ENCODE measurements around the gene OXT.
A peak's percentile ranks its signal among the peaks of the same experiment; 100 is the strongest.
"Not testable (repeated sequence)": the region's sequence is repeated elsewhere in the genome, so short reads cannot be mapped to it uniquely, and the experiment has no call there.

The OXT gene

DNA sequence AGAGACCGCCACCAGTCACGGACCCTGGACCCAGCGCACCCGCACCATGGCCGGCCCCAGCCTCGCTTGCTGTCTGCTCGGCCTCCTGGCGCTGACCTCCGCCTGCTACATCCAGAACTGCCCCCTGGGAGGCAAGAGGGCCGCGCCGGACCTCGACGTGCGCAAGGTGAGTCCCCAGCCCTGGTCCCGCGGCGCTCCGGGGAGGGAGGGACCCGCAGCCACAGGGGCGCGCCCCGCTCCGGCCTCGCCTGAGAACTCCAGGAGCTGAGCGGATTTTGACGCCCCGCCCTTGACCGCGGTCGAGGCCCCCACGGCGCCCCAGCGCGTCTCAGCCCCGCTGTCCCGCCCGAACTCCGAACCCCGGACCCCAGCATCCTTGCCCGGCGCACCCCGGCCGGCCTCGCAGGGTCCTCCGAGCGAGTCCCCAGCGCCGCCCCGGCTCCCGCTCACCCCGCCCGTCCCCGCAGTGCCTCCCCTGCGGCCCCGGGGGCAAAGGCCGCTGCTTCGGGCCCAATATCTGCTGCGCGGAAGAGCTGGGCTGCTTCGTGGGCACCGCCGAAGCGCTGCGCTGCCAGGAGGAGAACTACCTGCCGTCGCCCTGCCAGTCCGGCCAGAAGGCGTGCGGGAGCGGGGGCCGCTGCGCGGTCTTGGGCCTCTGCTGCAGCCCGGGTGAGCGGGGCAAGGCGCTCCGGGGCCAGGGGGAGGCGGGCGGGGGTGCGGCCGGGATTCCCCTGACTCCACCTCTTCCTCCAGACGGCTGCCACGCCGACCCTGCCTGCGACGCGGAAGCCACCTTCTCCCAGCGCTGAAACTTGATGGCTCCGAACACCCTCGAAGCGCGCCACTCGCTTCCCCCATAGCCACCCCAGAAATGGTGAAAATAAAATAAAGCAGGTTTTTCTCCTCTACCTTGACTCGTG lies at the start of gene OXT:
Gene OXT (plus strand): TSS at position 11 of the 920 bp plus-strand sequence. CDS start 36 bp downstream, at position 47.
- no peak for DNase-seq

DNA sequence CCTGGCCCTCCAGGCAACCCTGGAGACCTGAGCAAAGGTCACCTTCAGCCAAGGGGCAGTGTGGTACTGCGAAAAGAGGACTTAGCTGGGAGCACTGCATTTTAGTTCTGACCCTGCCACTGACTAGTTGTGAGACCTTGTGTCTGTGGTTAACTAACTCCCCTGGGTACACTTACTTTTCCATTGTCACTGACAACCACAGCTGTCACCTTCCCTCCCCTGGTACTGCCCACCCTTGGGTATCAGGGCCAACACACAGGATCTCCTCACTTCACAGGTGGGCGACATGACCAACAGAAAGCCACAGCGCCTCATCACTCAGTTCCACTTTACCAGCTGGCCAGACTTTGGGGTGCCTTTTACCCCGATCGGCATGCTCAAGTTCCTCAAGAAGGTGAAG lies 49.6 kb upstream of the OXT start:
- DNase-seq: no peak

DNA sequence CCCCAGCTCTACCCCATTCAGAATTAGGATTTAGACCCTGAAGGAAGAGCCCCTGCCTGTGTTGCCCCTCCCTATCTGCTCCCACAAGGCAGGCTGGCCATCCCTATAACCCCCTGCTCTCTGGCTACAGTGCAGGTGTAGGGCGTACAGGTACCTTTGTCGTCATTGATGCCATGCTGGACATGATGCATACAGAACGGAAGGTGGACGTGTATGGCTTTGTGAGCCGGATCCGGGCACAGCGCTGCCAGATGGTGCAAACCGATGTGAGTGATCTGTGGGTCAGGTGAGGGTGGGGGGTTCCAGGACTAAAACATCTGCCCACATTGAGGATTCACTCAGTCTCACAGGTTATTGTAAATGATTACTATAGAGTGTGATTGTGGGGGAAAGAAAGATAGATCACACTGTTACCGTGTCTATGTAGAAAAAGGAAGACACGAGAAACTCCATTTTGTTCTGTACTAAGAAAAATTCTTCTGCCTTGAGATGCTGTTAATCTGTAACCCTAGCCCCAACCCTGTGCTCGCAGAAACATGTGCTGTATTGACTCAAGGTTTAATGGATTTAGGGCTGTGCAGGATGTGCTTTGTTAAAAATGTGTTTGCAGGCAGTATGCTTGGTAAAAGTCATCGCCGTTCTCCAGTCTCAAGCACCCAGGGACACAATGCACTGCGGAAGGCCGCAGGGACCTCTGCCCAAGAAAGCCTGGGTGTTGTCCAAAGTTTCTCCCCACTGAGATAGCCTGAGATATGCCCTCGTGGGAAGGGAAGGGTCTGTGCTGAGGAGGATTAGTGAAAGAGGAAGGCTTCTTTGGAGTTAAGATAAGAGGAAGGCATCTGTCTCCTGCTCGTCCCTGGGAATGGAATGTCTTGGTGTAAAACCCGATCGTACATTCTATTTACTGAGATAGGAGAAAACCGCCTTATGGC lies 48.6 kb upstream of the OXT start:
- DNase-seq: not testable (repeated sequence)

DNA sequence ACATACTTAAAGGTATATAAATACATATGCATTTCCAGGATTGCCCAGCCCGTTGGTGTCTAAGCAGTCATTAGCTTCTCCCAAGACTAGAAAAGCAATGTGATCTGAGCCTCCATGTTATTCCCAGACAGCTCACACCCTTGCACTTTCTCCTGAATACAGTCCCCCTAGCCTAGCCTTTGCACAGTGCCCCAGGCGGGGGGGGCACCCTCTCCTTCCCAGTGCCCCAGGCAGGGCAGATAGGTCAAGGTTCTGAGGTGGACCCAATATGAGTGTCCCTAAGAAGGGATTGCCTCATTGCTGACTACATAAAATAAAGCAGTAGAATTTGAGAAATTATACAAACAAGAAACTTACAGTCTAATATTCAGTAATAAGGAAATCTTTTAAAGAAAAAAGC lies 43.4 kb upstream of the OXT start:
- no peak for DNase-seq

DNA sequence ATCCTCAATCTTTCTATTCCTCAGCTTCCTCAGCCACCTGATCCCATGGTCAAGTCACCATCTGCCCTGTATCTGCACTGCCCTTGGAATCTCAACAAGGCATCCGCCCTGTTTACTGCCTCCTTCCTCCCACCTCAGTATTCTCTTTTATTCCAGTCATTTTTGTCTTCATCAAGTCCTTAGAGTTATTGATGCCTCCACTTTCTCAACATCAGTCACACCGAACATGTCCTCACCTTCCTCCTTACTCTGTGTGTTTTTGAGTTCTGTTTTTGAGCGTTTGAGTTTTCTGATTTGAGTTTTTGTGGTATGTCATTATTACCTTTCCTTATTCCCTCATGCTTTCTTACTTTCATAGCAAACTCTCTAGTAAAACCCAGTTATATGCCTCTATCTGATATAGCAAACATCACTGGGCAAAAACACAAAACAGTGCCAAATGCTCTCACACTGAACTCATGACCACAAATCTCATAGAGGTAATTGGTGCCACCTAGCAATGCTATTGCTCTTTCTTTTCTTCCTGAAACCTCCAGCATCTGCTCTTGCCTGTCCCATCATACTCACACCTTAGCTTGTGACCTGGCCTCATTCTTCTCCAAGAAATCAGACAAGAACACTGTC lies 39.8 kb upstream of the OXT start:
- no peak for DNase-seq

DNA sequence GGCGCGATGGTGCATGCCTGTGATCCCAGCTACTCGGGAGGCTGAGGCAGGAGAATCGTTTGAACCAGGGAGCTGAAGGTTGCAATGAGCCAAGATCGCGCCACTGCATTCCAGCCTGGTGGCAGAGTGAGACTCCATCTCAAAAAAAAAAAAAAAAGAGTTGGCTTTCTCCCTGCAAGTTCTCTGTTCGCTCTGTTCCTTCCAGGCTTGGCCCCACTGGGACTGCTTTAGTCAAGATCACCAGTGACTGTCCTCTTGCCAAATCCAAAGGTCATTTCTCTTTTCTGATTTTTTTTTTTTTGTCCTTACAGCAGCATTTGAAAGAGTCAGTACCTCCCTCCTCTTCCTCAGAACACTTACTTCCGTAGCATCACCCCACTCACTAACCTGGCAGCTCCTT lies 38.8 kb upstream of the OXT start:
- DNase-seq: no peak

DNA sequence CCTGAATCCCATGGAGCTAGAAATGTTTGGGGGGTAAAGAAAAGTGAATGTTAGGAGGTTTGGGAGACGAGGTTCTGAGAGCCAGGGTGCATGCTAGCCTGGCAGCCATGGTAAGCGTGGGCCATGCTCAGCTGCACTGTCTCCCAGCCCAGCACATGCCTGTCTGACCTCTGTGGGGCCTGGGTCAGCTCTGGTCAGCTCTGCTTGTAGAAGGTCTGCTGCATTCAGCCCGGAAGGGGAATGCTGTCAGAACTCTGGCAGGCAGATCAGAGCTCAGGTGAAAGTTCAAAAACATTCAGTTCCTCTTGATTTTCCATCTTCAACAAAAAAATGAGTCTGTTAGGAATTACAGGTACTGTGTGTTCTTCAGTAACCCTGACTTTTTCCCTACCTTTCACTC lies 33.8 kb upstream of the OXT start:
- no peak for DNase-seq

DNA sequence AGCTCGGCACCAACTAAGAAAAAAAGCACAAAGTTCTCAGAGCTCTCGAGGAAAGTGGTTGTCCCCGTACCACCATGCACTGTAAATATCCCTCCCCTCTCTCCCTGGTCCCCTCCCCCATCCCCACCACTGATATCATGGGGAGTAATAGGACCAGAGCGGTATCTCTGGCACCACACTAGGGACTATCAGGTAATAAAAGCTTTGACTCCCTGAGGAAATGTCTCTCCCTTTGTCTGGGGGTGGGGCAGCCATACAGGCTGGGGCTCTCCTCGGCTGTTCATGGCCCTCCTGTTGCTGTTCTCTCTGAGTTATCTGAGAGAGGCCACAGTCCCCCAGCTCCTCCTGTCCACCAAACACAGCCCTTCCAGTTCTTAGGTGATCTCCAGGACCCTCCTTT lies 33.0 kb upstream of the OXT start:
- no peak for DNase-seq

DNA sequence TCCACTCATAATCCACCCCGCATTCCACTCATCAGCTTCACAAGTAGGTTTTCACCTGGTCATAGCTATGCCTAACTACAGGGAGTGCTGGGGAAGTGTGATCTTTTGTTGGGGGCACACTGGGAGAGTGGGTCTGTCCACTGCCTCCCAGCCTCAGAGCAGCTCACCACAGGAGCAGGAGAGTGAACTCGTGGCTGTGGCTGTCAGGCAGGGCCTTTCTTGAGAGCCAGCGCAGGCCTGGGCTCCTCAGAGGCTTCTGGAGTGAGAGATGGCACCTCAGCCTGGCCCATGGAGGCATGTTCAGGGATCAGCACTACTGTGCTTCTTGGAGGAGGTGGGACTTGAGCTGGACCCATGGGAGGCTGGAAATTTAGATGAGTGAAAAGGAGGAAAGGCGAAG lies 32.0 kb upstream of the OXT start:
- DNase-seq: no peak

DNA sequence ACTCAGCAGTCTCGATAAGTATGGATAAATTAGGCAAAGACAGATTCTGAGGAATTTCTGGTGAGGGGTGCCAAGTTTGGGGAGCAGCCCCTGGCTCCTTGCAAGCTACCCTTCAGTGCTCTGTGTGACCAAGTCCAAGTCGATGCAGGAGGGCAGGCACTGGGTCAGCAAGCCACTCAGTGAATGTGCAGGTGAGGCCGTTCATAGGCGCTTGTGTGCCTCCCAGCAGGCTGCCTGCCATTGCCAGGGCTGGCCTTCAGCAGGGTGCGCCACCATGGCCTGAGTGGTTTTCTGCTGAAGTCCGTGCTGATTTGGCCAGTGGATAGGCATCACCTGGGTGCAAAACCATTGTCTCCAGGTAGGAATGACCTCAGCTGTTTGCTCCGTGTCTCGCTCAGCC lies 31.3 kb upstream of the OXT start:
- DNase-seq: no peak

DNA sequence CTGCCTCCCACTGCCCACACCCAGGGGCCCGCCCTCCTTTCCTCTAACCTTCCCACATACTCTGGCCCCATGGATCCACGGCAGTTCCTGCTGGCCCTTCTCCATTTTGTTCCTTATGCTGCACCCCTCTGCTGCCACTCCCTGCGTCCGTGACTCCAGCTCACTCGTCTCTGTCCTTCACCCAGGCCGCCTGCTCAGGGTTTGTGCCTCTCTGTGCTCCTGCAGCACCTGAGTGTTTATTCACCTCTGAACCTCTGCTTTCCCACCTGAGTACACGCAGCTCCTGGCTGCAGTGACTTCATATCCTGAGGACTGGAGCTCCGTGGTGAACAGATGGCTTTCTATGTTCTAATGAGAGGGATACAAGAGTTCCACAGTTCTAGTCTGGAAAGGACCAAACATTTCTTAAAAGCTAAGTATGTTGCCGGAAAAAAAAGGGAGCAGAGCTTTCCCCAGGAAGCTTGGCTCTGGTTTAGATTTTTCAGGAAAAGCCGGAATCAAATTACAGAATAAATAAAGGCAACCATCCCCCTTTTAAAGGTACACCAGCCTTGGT lies 29.5 kb upstream of the OXT start:
- DNase-seq: no peak

DNA sequence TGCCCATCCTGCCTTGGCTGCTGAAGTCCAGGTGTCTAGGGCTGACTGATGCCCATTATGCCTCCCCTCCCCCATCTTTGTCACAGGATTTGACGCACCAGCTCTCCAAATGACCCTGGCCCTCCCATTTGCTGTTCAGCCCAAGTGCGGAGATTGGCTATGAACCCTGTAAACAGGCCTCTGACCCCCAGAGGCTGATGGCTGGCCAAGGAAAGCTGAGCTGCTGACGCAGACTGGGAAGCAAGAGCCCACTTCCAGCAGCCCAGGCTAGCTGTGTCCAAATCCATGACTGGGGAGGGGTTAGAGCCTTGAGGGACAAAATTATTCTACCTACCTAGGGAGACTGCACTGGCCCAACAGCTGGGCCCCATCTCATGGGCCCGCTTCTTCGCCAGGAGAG lies 28.8 kb upstream of the OXT start:
- DNase-seq: no peak

DNA sequence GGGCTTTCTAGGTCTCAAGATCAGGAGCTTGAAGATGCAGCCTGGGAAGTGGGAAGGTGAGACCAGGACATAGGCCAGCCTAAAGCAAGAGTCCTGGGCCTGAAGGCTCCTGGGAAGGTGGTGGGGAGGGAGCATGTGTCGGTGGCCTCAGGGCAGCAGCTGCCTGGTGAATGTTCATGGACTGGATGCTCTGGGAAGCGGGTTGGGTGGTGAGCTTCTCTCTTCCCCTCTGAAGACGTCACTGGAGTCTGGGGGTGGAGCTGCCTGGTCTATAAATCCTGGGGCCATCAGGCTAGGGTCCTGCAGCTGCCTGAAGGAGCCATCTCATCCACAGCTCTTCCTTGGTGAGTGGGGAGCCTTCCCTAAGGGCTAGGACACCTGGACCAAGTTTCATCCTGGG lies 28.1 kb upstream of the OXT start, which contains the start of gene GNRH2:
Gene GNRH2 (plus strand): TSS at position 301 of the 400 bp plus-strand sequence. CDS start 793 bp downstream, outside the sequence.
- DNase-seq: no peak

DNA sequence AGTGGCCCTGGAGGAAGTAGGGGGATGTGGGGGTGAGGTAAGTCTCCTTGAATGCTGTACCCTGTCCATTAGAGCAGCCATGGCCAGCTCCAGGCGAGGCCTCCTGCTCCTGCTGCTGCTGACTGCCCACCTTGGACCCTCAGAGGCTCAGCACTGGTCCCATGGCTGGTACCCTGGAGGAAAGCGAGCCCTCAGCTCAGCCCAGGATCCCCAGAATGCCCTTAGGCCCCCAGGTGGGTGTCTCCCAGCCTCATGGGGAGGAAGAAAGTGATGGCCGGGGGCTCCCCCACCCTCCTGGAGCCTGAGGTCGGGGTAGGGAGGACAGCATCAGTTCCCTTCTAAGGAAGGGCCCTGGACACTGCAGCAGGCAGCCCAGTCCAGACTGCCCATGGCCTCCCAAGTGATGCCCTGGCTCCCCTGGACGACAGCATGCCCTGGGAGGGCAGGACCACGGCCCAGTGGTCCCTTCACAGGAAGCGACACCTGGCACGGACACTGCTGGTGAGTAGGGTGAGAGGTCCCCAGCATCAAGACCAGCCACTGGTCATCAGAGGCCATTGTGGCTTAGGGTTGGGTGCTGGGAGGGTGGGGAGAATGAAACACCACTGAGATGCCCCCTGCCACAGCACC lies 27.0 kb upstream of the OXT start:
- no peak for DNase-seq

DNA sequence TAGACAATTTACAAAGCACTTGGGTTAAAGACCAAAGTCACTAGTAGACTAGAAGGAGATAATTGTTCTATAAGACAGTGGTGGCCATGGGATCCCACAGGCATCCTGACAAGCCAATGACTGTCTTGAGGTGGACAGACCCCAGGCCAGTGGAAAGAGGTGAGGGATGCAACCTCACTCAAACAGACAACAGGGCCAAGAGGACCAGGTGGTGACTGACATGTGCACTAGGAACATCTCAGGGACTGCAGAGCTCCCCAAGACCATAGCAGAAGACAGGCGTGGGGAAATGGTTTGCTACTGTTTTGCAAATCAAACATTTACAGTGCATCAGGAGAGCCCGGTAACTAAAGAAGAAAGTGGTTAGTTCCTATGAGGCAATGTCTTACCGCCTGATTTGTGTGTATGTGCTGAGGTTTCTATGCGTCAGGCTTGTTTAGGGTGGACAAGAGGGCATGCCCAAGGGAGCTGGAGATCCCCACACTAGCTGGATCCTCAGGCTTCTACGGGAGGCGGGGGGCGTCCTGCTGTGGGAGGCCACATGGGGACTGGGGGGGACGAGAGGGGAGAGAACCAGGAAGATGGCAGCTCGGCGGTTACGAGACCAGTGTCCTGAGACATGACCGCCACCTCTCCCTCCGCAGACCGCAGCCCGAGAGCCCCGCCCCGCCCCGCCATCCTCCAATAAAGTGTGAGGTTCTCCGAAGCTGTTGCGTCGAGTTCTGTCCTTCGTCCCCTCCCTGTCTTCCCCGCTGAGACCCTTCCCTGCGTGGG lies 26.2 kb upstream of the OXT start:
- no peak for DNase-seq

DNA sequence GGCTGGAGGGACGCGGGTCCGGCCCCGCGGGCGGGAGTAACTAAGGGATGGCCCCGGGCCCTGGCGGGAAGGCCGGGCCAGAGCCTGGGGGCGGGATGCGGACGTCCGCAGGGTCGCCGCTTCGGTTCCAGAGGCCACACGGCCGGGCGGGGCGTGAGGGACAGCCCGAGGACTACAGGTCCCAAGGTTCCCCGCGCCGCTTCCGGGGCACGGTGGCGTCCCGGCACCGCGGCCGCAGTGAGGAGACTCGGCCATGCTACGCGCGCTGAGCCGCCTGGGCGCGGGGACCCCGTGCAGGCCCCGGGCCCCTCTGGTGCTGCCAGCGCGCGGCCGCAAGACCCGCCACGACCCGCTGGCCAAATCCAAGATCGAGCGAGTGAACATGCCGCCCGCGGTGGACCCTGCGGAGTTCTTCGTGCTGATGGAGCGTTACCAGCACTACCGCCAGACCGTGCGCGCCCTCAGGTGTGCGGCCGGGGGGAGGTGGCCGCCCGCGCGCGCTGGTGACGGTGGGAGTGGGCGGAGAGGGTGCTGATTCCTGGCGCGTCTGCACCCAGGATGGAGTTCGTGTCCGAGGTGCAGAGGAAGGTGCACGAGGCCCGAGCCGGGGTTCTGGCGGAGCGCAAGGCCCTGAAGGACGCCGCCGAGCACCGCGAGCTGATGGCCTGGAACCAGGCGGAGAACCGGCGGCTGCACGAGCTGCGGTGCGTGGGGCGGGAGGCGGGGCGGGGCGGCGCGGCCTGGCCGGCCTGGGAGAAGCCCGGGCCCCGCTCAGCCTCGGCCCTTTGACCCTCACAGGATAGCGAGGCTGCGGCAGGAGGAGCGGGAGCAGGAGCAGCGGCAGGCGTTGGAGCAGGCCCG lies 25.4 kb upstream of the OXT start, which contains the start of gene MRPS26:
Gene MRPS26 (plus strand): TSS at position 237 of the 861 bp plus-strand sequence. CDS start 17 bp downstream, at position 254.
- peak; percentile 61 for DNase-seq

DNA sequence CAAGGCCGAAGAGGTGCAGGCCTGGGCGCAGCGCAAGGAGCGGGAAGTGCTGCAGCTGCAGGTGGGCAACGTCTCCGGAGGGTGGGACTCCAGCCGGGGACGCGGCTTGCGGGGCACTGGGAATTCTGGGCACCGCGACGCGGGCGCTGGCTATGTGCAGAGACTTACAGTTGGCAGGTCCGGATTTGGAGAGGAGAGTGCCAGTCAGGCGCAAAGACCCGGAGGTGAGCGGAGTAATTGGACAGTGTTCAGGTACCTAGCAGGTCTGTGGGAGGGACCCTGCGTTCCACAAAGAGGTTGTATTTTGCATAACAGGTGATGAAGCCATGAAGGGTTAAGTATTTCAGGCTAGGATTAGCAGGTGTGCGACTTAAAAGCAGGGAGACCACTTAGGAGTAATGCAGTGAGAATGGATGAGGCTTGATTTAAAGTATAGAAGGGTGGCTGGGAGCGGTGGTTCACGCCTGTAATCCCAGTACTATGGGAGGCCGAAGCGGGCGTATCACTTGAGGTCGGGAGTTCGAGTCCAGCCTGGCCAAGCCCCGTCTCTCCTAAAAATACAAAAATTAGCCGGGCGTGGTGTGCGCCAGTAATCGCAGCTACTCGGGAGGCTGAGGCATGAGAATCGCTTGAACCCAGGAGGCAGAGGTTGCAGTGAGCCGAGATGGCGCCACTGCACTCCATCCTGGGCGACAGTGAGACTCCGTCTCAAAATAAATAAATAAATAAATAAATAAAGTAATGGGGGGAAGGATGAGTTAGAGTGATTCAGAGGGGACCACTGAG lies 24.6 kb upstream of the OXT start:
- DNase-seq: no peak

DNA sequence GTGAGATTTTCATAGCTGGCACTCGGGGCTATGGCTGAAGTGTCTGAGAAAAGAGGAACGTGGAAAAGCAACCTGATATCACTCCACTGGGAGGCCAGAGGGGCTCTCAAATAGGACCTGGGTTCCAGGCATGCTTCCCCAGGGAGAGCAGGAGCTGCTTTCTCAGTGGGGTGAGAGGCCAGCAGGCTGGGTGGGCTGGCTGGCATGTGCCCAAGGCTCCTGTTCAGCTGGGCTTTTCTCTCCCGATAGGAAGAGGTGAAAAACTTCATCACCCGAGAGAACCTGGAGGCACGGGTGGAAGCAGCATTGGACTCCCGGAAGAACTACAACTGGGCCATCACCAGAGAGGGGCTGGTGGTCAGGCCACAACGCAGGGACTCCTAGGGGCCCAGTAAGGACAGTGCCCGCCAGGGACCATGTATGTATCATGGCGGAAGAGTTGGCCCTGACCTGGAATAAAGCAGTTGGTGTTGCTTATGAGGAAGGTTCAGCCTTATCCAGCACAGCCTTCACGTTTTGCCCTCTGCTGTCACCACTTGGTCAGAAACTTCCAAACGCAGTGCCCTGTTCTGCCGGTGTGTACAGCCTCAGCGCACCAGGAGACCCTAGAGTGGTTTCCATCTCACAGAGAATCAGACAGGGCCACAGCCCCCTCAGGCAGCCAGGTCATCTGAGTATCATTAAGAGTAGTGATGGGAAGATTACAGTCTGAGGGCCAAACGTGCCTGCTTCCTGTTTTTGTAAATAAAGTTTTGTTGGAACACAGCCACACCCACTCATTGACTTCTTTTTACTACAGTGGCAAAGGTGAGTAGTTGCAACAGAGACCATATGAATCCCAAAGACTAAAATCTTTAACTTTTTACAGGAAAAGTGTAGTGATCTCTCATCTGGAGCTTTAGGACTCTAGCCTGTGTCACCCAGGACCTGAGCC lies 23.7 kb upstream of the OXT start:
- no peak for DNase-seq
